HL-60 (cell line): ENCODE measurements around the gene LRP1-AS.

Experiments used
- DNase-seq, 2 experiments: peaks; one replicate each; pipeline ENCODE4 v3.0.0-alpha.2; 2010 to 2020; ENCODE audit warnings: low read depth in 1 of 2, low spot score in 1 of 2
- H3K27ac ChIP-seq: fragments of 250-450 bp; sonication (Bioruptor Pico); replicated peaks from 2 replicates; pipeline ENCODE4 v1.5.1; 2020; ENCODE audit warnings: mild to moderate bottlenecking, moderate library complexity
- H3K27me3 ChIP-seq: fragments of 250-450 bp; sonication (Bioruptor Pico); 2 replicates; pipeline ENCODE4 v1.5.1; 2021; ENCODE audit warnings: mild to moderate bottlenecking, moderate library complexity; ENCODE audit not compliant: insufficient read depth, poor library complexity, severe bottlenecking
- H3K4me3 ChIP-seq: replicated peaks from 2 replicates; pipeline ENCODE4 v1.5.1; 2011; ENCODE audit warnings: mild to moderate bottlenecking, control low read depth, low read length; ENCODE audit not compliant: insufficient read depth
- GABPA ChIP-seq: IDR thresholded peaks from 2 replicates; pipeline ENCODE4 v1.6.1; 2012; ENCODE audit warnings: low read depth
- POLR2AphosphoS5 ChIP-seq: IDR thresholded peaks from 2 replicates; pipeline ENCODE4 v1.6.1; 2012; ENCODE audit warnings: low read depth
- REST ChIP-seq: IDR thresholded peaks from 2 replicates; pipeline ENCODE4 v1.6.1; 2012; ENCODE audit warnings: low read depth; ENCODE audit not compliant: insufficient replicate concordance
- SPI1 ChIP-seq: IDR thresholded peaks from 2 replicates; pipeline ENCODE4 v1.6.1; 2012; ENCODE audit warnings: low read depth, mild to moderate bottlenecking, borderline replicate concordance
- TF ChIP-seq, protein P1 (sequence below): IDR thresholded peaks from one replicate; pipeline ENCODE4 v1.5.1; 2011; ENCODE audit warnings: low read length, control low read depth, inconsistent platforms; ENCODE audit not compliant: insufficient read depth

Gene LRP1-AS

GRCh38 chr12:57135527-57136326 is 11.7 kb downstream of the LRP1-AS start:
- Histone ChIP-seq H3K4me3 (no peak overlapping the region), H3K27me3 (peaks cover 3% of the 10 kb centered on the region), H3K27ac (no peak overlapping the region)
- DNase-seq, result no peak
- TF ChIP-seq REST, result no peak
- TF ChIP-seq POLR2AphosphoS5, result no peak
- no peak for TF ChIP-seq GABPA

DNA sequence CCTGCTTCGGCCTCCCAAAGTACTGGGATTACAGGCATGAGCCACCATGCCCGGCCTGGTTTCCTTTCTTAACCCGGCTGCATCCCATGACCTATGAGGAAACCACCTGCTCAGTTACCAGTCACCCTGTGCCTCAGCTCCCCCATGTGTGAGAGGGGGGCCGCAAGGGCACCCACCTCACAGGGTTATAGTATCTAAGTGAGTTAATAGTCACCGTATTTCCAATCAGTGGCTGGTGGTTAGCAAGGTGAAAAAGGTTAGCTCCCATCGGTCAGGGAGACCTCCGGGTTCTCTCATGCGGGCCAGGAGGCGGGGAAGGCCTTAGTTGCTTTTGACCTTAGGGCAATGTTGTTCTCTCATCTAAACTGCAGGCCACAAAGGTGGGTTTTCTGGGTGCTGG is 12.5 kb downstream of the LRP1-AS start:
- H3K4me3 ChIP-seq, result no peak overlapping the region

GRCh38 chr12:57133916-57134315 is 13.5 kb downstream of the LRP1-AS start:
- Histone ChIP-seq H3K27me3 (peaks cover 12% of the 10 kb centered on the region), H3K27ac (no peak overlapping the region), H3K4me3 (no peak overlapping the region)
- DNase-seq, result no peak
- TF ChIP-seq REST (no peak), SPI1 (no peak), POLR2AphosphoS5 (no peak), GABPA (no peak)
- TF ChIP-seq, protein P1, sequence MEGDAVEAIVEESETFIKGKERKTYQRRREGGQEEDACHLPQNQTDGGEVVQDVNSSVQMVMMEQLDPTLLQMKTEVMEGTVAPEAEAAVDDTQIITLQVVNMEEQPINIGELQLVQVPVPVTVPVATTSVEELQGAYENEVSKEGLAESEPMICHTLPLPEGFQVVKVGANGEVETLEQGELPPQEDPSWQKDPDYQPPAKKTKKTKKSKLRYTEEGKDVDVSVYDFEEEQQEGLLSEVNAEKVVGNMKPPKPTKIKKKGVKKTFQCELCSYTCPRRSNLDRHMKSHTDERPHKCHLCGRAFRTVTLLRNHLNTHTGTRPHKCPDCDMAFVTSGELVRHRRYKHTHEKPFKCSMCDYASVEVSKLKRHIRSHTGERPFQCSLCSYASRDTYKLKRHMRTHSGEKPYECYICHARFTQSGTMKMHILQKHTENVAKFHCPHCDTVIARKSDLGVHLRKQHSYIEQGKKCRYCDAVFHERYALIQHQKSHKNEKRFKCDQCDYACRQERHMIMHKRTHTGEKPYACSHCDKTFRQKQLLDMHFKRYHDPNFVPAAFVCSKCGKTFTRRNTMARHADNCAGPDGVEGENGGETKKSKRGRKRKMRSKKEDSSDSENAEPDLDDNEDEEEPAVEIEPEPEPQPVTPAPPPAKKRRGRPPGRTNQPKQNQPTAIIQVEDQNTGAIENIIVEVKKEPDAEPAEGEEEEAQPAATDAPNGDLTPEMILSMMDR, result no peak

More for the DNA sequence above, 12.5 kb downstream of the LRP1-AS start:
- H3K27ac ChIP-seq, result no peak overlapping the region
- peaks cover 9% of the 10 kb centered on the region for H3K27me3 ChIP-seq
- TF ChIP-seq POLR2AphosphoS5 (no peak), REST (no peak), GABPA (no peak), SPI1 (no peak)
- TF ChIP-seq, protein P1, result no peak
- DNase-seq, result no peak
